Astrocyte (in vitro differentiated cells and primary cell): ENCODE measurements around the gene APBA3.

ENCODE experiments used
- EZH2 ChIP-seq: IDR thresholded peaks from 2 replicates; pipeline ENCODE4 v1.6.1; 2012; ENCODE audit warnings: mild to moderate bottlenecking, low read length, inconsistent platforms; ENCODE audit not compliant: insufficient read depth
- TF ChIP-seq, protein P1 (sequence below): IDR thresholded peaks from 2 replicates; pipeline ENCODE4 v1.5.1; 2011; ENCODE audit warnings: low read depth, mild to moderate bottlenecking, inconsistent platforms, low read length, moderate library complexity; ENCODE audit not compliant: insufficient read depth

DNA sequence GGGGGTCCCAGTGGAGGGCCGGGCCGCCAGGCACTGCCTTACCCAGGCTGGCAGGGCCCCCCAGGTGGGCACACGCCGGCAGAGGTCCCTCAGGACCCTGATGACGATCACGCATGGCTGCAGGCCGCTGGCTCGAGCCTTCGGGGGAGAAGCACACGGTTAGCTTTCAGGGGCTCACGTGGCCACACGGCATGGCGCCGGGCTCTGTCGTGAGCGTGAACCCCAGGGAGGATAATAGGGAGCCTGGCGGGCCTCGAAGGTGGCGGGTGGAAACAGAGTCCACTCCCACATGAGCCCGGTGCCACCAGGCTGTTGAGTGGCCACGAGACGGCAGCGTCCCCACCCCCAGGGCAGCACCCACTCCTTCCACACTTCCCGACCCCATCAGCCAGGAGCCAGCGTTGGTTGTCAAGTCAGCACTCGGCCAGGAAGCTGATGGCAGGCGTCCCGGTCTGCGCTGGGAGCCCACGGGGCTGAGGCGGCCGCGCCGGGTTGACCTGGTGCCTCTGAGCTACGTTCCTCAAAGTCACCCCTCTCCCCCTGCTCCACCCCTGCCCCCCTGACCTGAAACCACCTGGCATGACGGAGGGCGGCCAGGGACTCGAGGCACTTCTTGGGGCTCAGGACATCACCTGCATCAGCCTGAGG lies 49.3 kb upstream of the APBA3 start:
- TF ChIP-seq, protein P1, sequence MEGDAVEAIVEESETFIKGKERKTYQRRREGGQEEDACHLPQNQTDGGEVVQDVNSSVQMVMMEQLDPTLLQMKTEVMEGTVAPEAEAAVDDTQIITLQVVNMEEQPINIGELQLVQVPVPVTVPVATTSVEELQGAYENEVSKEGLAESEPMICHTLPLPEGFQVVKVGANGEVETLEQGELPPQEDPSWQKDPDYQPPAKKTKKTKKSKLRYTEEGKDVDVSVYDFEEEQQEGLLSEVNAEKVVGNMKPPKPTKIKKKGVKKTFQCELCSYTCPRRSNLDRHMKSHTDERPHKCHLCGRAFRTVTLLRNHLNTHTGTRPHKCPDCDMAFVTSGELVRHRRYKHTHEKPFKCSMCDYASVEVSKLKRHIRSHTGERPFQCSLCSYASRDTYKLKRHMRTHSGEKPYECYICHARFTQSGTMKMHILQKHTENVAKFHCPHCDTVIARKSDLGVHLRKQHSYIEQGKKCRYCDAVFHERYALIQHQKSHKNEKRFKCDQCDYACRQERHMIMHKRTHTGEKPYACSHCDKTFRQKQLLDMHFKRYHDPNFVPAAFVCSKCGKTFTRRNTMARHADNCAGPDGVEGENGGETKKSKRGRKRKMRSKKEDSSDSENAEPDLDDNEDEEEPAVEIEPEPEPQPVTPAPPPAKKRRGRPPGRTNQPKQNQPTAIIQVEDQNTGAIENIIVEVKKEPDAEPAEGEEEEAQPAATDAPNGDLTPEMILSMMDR = no peak
- no peak for TF ChIP-seq EZH2
